ENCODE measurements around the gene RPS5. TPM values are rescaled to one million over a fixed set of nuclear protein-coding genes. Genes with fewer than 3 reads are reported as not detected.
"Not testable (repeated sequence)": the region's sequence is repeated elsewhere in the genome, so short reads cannot be mapped to it uniquely, and the experiment has no call there.

The RPS5 gene
- total RNA-seq, 1 experiment from 2014 or later: 1,249 TPM

GRCh38 chr19:58400316-58400915 is 13.3 kb downstream of the RPS5 start:
- CTCF ChIA-PET: no interaction called here
- no peak for TF ChIP-seq EZH2 (IDR thresholded peaks at IDR 0.05; ENCODE audit: borderline replicate concordance, low read depth, low read length, poor library complexity, severe bottlenecking)
- TF ChIP-seq, protein P1, sequence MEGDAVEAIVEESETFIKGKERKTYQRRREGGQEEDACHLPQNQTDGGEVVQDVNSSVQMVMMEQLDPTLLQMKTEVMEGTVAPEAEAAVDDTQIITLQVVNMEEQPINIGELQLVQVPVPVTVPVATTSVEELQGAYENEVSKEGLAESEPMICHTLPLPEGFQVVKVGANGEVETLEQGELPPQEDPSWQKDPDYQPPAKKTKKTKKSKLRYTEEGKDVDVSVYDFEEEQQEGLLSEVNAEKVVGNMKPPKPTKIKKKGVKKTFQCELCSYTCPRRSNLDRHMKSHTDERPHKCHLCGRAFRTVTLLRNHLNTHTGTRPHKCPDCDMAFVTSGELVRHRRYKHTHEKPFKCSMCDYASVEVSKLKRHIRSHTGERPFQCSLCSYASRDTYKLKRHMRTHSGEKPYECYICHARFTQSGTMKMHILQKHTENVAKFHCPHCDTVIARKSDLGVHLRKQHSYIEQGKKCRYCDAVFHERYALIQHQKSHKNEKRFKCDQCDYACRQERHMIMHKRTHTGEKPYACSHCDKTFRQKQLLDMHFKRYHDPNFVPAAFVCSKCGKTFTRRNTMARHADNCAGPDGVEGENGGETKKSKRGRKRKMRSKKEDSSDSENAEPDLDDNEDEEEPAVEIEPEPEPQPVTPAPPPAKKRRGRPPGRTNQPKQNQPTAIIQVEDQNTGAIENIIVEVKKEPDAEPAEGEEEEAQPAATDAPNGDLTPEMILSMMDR (conservative IDR thresholded peaks at IDR 0.05; ENCODE audit: low read depth, low read length): no peak
- no peaks in the 10 kb centered on the region for H3K27me3 ChIP-seq (replicated peaks; ENCODE audit: insufficient read depth, low read depth, low read length, poor library complexity)
- intact Hi-C loops (cut with micrococcal nuclease; ENCODE audit: unreplicated experiment): no loop called here
- POLR2A ChIA-PET (ENCODE audit: low non-redundant PET): no interaction called here
- no TSS peak for BruUV-seq (replicated peaks)
- no peak for DNase-seq (ENCODE audit: low spot score)
- H3K9me3 ChIP-seq (ENCODE audit: low read depth, low read length, poor library complexity, severe bottlenecking): no peaks in the 10 kb centered on the region
- peaks cover 1% of the 10 kb centered on the region for H3K36me3 ChIP-seq (ENCODE audit: insufficient read depth, low read length, poor library complexity, severe bottlenecking)
- peaks cover 14% of the 10 kb centered on the region for H3K4me1 ChIP-seq (ENCODE audit: insufficient read depth, low read length, poor library complexity, severe bottlenecking)
- H3K4me3 ChIP-seq (ENCODE audit: low read depth, low read length, poor library complexity, severe bottlenecking): peak overlapping the region; percentile 72
- H3K27ac ChIP-seq (ENCODE audit: low read depth, low read length, poor library complexity, severe bottlenecking): peak overlapping the region; percentile 41

- ChIA-PET CTCF (no interaction called here), POLR2A (ENCODE audit: low non-redundant PET) (no interaction called here)
- no peaks in the 10 kb centered on the region for H3K9me3 ChIP-seq (ENCODE audit: low read depth, low read length, poor library complexity, severe bottlenecking)
- H3K4me1 ChIP-seq (ENCODE audit: insufficient read depth, low read length, poor library complexity, severe bottlenecking): peaks cover 14% of the 10 kb centered on the region
- no TSS peak for BruUV-seq (replicated peaks)
- peak; percentile 100 for DNase-seq (ENCODE audit: low spot score)
- intact Hi-C loops (cut with micrococcal nuclease; ENCODE audit: unreplicated experiment): loop anchor here (1.0 kb wide), 1 partner anchor 158 kb away; no protein-coding TSS in a partner anchor
- no peaks in the 10 kb centered on the region for H3K27me3 ChIP-seq (replicated peaks; ENCODE audit: insufficient read depth, low read depth, low read length, poor library complexity)
- H3K27ac ChIP-seq (ENCODE audit: low read depth, low read length, poor library complexity, severe bottlenecking): peak overlapping the region; percentile 88
- no peak for TF ChIP-seq EZH2 (IDR thresholded peaks at IDR 0.05; ENCODE audit: borderline replicate concordance, low read depth, low read length, poor library complexity, severe bottlenecking)
- TF ChIP-seq, protein P1 (conservative IDR thresholded peaks at IDR 0.05; ENCODE audit: low read depth, low read length): no peak
- peak overlapping the region; percentile 72 for H3K4me3 ChIP-seq (ENCODE audit: low read depth, low read length, poor library complexity, severe bottlenecking)
- no peaks in the 10 kb centered on the region for H3K36me3 ChIP-seq (ENCODE audit: insufficient read depth, low read length, poor library complexity, severe bottlenecking)
Observed at GRCh38 chr19:58400916-58401839, 14.1 kb downstream of the RPS5 start.

GRCh38 chr19:58401840-58402421 is 14.9 kb downstream of the RPS5 start:
- TF ChIP-seq, protein P1 (conservative IDR thresholded peaks at IDR 0.05; ENCODE audit: low read depth, low read length): no peak
- no peak for TF ChIP-seq EZH2 (IDR thresholded peaks at IDR 0.05; ENCODE audit: borderline replicate concordance, low read depth, low read length, poor library complexity, severe bottlenecking)
- no peak for DNase-seq (ENCODE audit: low spot score)
- H3K36me3 ChIP-seq (ENCODE audit: insufficient read depth, low read length, poor library complexity, severe bottlenecking): no peaks in the 10 kb centered on the region
- ChIA-PET CTCF (no interaction called here), POLR2A (ENCODE audit: low non-redundant PET) (no interaction called here)
- BruUV-seq (replicated peaks): no TSS peak
- H3K27ac ChIP-seq (ENCODE audit: low read depth, low read length, poor library complexity, severe bottlenecking): peak overlapping the region; percentile 88
- peaks cover 14% of the 10 kb centered on the region for H3K4me1 ChIP-seq (ENCODE audit: insufficient read depth, low read length, poor library complexity, severe bottlenecking)
- intact Hi-C loops (cut with micrococcal nuclease; ENCODE audit: unreplicated experiment): loop anchor here (1.0 kb wide), 1 partner anchor 157 kb away; no protein-coding TSS in a partner anchor
- H3K4me3 ChIP-seq (ENCODE audit: low read depth, low read length, poor library complexity, severe bottlenecking): peak overlapping the region; percentile 72
- H3K27me3 ChIP-seq (replicated peaks; ENCODE audit: insufficient read depth, low read depth, low read length, poor library complexity): no peaks in the 10 kb centered on the region
- no peaks in the 10 kb centered on the region for H3K9me3 ChIP-seq (ENCODE audit: low read depth, low read length, poor library complexity, severe bottlenecking)

DNA sequence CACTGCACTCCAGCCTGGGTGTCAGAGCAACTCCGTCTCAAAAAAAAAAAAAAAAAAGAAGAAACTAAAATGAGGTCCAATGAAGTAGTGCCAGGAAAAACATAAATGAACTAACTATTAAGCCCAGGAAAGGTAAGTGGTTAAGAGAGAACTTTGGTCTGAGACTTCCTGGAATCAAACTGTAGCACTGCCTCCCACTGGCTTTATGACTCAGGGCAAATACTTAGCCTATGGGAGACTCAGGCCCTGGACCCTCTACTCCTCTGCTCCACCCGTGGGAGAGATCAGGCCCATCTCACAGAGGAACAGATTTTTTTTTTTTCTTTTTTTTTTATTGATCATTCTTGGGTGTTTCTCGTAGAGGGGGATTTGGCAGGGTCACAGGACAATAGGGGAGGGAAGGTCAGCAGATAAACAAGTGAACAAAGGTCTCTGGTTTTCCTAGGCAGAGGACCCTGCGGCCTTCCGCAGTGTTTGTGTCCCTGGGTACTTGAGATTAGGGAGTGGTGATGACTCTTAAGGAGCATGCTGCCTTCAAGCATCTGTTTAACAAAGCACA is 16.9 kb downstream of the RPS5 start:
- POLR2A ChIA-PET (ENCODE audit: low non-redundant PET): interaction anchor here (0.7 kb wide), 1 partner anchor 41 kb away, joined by 15 read pairs; no protein-coding TSS in a partner anchor
- CTCF ChIA-PET; H3K4me3 ChIP-seq (ENCODE audit: low read depth, low read length, poor library complexity, severe bottlenecking); BruUV-seq (replicated peaks); H3K27me3 ChIP-seq (replicated peaks; ENCODE audit: insufficient read depth, low read depth, low read length, poor library complexity); intact Hi-C loops (cut with micrococcal nuclease; ENCODE audit: unreplicated experiment); DNase-seq (ENCODE audit: low spot score); H3K36me3 ChIP-seq (ENCODE audit: insufficient read depth, low read length, poor library complexity, severe bottlenecking); H3K27ac ChIP-seq (ENCODE audit: low read depth, low read length, poor library complexity, severe bottlenecking); H3K9me3 ChIP-seq (ENCODE audit: low read depth, low read length, poor library complexity, severe bottlenecking): not testable (repeated sequence)
- H3K4me1 ChIP-seq (ENCODE audit: insufficient read depth, low read length, poor library complexity, severe bottlenecking): peaks cover 17% of the 10 kb centered on the region
